ENCODE results near the gene LBHD2.
A peak's percentile ranks its signal among the peaks of the same experiment; 100 is the strongest.

LBHD2 gene

GRCh38 chr14:103074729-103075367 lies 9.2 kb upstream of the LBHD2 start:
- no peak for TF ChIP-seq CTCF (conservative IDR thresholded peaks at IDR 0.05; ENCODE audit: low read length)
- H3K4me3 ChIP-seq (ENCODE audit: low read length), result peak overlapping the region; percentile 54
- DNase-seq (ENCODE audit: low read depth), result no peak

GRCh38 chr14:103078420-103078749 lies 5.6 kb upstream of the LBHD2 start:
- peak; percentile 74 for DNase-seq (ENCODE audit: low read depth)
- TF ChIP-seq CTCF (conservative IDR thresholded peaks at IDR 0.05; ENCODE audit: low read length), result peak; percentile 81
- H3K4me3 ChIP-seq (ENCODE audit: low read length), result no peak overlapping the region

- H3K4me3 ChIP-seq (ENCODE audit: low read length), result no peak overlapping the region
- TF ChIP-seq CTCF (conservative IDR thresholded peaks at IDR 0.05; ENCODE audit: low read length), result no peak
- DNase-seq (ENCODE audit: low read depth), result no peak
These were observed 5.0 kb upstream of the LBHD2 start for GRCh38 chr14:103078860-103079587.

GRCh38 chr14:103081951-103082350 lies 2.1 kb upstream of the LBHD2 start:
- TF ChIP-seq CTCF (conservative IDR thresholded peaks at IDR 0.05; ENCODE audit: low read length), result no peak
- no peak for DNase-seq (ENCODE audit: low read depth)
- no peak overlapping the region for H3K4me3 ChIP-seq (ENCODE audit: low read length)

- TF ChIP-seq CTCF (conservative IDR thresholded peaks at IDR 0.05; ENCODE audit: low read length), result peak; percentile 15; the same call in 1 of the 2 replicates
- no peak overlapping the region for H3K4me3 ChIP-seq (ENCODE audit: low read length)
- no peak for DNase-seq (ENCODE audit: low read depth)
These were observed 1.4 kb downstream of the LBHD2 start for GRCh38 chr14:103085106-103086091.

- no peak for TF ChIP-seq CTCF (conservative IDR thresholded peaks at IDR 0.05; ENCODE audit: low read length)
- DNase-seq (ENCODE audit: low read depth), result no peak
- H3K4me3 ChIP-seq (ENCODE audit: low read length), result no peak overlapping the region
These were observed 2.8 kb downstream of the LBHD2 start for GRCh38 chr14:103086771-103087342.
